HG02623 (cell line): Measurements from ENCODE around the gene DGKZ.

Experiments used
- ATAC-seq: cut with Tn5 transposase; IDR thresholded peaks from one replicate; pipeline ENCODE4 v1.9.1; 2021; ENCODE audit warnings: moderate library complexity; ENCODE audit not compliant: unreplicated experiment

Gene DGKZ

DNA sequence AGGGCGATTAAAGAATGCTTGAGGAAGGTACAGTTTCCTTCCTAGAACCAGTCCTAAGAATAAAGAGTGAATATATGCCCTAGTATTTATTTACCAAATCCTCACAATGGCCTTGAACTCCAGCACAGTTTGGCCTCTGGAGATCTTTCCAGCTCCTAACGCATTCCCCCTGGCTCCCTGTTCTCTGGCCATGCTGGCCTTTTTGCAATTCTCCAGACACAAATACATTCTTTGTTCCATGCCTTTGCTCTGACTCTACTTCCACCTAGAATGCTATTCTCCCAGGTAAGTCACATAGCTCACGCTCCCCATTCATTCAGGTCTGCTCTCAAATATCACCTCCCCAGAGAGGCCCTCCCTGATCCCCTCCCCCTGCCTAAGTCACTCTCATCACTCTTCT is 3.7 kb upstream of the DGKZ start:
- ATAC-seq: no peak

DNA sequence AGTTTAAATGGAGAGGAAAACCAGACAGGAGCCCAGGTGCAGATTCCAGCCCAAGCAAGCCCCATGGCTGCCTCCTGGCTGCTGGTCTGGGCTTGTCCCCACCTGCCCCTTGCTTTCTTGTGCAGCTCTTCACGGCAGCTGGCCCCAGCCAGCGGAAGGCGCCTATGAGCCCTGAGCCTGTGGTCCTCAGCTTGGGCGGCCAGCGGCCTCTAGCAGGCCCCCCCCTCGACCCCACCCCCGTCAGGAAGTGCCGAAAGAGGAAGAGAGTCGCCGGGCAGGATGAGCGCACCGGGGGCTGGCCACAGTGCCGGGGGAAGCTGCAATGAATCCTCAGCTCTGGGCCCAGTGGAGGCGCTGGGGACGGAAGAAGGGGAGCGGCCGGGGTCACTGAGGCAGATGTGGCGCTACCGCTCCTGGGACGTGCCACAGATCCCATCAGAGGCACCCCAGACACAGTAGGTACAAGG is 2.1 kb upstream of the DGKZ start:
- no peak for ATAC-seq

DNA sequence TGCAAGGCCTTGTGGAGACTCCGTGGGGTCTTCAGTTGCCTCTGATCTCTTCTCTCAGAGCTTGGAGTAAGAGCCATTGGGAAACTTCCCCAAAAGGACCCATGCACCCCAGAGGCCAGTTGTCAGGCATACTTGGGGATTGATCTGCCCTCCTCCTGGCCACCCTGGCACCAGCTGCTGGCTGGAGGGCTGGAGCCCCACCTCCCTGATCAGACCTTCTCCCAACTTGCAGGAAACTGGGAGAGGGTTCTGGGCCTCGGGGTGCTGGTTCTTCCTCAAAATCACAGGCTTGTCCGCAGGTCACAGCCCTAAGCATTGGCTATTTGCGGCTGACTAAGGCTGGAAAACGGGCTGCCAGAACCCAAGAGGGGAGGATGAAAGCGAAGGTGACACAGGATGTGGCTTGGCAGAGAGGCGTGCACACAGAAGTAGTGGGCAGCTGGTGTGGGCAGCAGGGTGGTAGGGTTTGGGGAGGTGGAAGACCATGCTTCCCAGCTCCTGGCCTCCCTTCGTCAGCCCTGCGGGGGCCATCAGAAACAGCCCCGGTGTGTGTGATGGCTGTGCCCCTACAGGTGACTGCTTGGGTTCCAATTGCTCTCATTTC is 1.3 kb upstream of the DGKZ start:
- ATAC-seq: no peak

DNA sequence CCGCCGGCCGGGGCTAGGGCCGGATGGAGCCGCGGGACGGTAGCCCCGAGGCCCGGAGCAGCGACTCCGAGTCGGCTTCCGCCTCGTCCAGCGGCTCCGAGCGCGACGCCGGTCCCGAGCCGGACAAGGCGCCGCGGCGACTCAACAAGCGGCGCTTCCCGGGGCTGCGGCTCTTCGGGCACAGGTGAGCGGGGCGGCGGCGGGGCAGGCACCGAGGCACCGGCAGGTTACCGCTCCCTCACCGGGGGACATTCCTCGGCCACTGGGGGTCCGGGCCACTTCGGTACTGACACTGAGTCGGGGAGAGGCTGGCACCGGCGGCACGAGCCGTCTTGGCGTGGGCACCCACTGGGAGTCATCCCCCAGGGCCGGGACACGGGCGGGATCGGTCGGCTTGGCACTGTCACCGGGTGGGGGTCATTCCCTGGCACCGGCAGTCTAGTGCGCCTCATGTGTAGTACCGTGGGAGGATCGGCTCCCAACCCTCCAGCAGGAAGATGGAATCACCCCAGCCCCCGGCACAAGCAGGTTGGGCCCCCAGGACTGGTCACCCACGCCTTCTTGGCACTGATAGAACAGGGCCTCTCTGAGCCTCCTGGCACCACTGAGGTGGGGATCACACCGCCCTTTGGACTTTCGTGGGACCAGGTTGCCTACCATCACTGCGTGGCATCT is 511 bp downstream of the DGKZ start:
- no peak for ATAC-seq

DNA sequence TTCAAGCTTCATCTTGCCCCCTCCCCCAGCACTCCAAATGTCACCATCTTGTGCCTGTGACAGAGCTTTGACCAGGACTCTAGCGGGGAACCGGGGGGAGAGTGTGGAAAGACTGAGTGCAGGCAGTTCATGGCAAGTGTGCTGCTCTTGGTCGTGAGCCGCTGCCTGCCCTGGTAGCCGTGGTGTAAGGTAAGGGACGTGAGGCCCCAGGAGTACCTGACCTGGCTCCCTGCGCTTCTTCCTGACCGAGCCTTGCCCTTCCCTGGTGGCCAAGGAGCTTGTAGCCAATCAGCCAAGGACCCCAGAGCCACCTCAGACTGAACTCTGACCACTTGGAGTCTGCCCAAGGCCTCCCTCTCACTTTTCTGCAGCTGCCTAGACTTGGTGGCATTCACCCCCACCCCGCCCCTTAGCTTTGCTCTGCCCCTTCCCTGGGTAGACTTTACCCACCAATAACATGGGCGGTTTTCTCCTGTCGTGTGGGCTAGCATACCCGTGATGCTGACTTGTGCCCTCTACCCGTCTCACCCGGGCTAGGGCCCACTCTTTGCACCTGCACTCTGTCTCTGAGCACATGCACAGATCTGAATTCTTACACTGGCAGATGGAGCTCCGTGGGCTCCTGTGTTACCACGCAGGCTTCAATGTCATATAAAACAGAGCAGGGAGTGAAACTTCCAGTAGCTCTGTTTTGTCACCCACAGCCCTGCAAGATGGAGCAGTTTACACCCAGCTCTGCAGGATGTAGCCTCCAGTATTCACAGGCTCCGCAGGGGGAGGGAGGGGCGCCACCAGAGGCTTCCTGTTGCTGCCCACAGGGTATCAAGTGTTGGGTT is 1.5 kb downstream of the DGKZ start:
- no peak for ATAC-seq

DNA sequence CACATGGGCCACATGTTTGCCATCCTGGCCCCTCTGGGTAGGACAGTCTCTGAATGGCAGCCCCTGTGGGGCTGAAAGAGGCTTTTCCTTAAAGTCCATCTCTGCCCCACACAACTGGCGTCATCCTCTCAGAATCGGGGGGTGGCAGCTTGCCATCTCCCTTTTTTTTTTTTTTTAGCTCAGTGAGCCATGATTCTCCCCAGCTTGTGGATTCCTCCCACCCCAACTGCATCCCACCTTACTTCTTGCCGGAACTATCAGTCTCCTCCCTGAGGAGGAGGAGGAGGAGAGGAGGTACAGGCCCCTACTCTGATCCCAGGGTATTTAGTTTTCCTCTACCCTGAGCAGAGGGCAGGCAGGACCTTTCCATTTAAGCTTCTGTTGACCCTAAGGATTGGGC is 3.4 kb downstream of the DGKZ start:
- ATAC-seq: no peak

DNA sequence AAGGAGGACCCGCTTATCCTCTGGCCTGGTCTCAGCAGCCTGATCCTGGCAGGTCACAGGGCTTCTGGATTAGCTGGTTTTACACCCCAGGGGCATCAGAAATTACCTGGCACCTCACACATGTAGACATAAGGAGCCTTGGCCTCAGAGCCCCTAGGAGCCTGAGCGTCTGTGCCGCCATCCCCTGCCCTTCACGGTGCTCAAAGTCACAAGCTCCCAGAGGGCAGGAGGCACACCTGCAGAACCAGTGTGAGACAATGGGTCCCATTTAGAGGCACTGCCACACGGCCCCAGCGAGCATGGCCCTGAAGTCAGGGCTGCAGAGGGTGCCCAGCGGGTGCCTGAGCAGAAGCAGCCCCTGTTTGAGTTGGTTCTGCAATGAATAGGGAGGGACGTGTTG is 3.9 kb downstream of the DGKZ start:
- no peak for ATAC-seq

DNA sequence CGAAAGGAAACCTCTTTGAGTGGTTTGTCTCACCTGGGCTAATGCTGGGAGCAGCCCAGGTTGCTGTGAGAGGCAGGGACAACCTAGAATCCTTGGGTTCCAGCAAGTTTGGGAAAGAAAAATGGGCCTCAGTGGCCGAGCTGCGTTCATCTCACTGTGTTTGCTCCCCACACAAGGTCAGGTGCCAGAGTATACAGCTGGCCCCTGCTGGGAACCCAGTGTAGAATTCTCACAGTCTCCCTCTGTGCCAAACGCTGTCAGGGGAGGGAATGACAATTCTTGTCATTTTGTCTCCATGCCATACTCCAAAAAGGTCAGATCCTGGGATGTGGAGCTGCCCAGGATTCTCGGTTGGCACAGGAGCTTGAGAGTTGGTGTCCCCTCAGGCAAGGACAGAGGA is 4.3 kb downstream of the DGKZ start:
- ATAC-seq: no peak

DNA sequence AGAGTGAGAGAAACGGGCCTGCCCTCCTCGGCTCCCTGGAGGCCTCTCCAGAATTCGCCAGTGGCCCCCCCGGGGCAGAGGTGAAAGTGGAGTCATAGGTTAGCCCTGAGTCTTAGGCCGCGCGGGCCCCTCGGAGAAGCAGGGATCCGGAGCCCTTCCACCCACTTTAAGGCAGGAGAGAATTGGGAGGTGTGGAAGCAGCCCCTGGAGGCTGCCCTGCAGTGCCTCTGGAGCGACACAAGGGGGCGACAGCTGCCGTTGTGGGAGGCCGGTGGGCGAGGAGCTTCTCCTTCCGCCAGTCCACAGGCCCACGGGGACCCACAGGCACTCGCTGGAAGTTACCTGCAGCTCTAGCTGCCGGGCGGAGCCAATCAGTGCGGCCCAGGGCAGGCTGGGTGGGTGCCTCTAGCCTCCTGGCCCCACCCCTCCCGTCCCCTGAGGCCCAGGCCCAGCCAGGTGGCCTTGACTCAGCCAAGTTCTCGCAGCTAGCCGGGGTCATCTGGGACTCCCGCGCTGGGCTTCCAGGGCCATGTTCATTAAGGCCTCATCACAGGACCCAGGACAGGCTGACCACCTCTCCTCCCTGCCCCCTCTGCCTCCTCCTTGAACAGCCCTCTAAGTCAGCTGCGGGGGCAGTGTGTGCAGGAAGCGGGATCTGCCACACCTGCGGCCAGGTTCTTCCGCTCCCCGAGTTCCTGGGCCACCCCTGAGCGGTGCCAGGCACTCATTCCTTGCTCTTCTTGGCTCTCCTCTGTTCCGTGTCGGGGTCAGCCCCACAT is 5.0 kb downstream of the DGKZ start:
- ATAC-seq: no peak

DNA sequence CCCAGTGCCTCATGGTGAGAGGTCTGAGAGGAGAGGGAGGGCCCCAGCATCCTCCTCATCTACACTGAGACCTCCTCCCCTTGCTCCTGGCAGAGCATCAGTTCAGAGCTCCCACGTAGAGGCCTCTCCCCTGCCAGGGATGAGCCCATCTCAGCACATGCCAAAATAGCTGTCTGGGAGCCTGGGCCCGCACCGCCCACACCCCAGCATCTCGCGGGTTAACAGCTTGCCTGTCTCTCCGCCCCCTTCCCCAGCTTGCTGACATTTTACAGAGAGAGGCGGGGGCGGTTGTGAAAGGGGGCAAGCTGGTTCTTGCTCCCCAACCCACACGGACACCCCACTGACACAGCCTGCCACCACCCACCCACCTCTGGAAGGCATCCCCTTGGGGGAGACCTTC is 6.4 kb downstream of the DGKZ start:
- no peak for ATAC-seq

DNA sequence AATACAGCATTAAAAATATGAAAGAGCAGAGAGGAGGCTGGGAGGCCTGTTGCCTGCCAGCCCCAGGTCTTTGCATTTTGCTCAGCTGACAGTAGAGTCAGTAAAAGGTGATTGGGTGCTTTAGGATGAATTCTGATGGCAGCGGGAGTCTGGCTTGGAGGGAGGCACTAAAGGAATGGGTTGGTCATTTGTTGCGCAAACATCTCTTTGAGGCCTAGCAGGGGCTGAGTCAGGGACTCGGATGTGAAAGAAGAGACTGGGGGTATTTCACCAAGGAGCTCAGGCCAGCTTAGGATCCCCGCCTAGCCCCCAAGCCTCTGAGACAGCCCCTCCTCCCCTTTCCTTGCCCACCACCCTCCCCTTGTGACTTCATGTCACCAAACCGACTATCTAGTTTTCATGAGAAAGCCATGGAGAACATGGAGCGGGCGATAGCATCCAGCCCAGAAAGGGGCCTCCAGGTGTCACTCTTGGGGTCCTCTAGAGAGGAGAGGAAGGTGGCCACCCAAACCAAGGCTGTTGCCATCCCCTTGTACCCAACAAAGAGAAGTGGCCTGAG is 9.7 kb downstream of the DGKZ start:
- ATAC-seq: no peak

DNA sequence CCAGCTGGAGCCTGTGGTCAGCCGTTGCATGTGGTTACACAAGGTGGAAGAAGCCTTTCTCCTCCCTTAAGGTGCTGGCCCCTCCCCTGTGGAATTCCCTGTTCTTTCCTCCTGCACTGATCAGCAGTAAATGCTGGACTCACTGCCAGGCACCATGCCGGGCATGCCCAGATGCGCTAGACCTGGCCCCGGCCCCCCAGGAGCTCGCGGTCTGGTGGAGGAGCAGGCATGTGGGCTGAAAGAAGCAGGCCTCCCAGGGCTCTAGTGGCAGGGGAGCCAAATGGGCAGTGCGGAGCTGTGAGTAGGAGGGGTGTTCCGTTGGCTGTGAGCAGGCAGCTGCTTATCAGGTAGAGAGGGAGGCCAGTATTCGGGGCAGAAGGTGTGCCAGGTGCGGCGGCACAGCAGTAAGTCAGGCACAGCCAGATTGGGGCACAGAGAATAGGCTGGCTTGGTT is 10.2 kb downstream of the DGKZ start:
- ATAC-seq: no peak

DNA sequence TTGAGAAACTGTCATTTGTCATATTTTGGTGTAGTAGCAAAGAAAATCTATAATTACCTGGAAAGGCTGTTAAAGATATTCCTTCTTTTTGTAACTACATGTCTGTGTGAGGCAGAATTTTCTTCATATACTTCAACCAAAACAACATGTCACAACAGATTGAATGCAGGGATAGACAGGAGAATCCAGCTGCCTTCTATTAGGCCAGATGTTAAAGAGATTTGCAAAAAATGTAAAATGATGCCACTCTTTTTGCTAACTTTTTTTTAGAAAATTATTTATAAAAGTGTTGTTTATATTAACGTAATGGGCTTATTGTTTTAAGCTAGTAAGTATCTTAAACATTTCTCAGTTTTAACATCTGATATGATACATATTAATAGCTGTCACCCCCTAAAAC is 12.7 kb downstream of the DGKZ start:
- no peak for ATAC-seq

DNA sequence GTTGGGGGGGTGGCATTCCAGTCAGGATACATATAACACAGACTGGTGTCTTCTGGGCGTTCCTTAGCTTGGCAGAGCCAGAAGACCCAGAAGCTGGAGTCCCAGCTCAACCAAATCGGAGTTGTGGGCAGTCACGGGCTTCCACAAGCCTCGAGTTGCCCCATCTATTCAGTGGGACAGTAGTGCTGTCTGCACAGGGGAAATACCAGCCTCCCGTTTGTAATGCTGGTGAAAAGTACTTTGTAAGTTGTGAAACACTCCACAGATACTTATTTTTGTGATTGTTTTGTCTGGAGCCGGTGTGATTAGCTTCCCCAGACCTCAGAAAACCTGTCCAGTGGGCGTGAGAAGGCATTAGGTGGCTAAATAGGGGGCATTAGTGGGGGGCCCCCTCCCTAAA is 13.6 kb downstream of the DGKZ start:
- ATAC-seq: peak; percentile 21

DNA sequence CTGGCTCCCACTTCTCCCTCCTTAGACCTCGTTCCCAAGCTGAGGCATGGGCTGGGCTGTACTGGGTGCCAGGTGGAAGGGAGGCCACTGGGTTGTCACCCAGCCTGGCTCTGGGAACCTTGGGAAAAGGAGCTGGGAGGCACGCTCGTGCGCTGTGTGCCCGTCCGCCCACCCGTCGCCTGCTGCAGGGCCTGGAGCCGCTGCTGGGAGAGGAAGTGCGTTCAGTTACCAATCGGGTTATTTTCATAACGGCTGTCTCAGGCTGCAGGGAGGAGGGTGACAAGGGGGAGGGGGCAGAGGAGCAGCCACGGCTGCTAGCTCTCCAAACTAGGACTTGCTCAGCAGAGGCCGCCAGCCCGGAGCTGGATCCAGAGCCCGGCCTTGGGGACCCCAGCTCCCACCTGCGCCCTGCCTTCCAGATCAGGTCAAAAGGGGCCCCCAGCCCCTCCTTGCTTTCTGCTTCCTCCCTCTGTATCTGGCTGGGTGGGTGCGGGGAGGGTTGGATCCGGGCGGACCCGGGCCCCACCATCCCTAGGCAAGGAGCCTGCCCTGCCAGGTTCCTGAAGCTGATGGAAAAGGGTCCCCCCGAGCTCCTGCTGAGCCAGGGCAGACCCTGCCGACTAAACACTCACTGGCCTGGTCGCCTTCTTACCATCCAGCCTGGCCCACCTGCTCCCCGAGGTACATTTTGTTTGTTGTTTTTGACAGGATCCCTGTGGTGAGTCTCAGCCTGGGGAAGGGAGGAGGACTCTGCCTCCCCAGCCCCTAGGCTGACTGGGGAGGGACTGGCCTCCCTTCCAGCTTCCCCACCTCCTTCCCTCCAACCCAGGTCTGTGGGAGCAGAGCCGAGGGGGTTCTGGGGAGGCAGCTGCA is 14.3 kb downstream of the DGKZ start:
- peak; percentile 90 for ATAC-seq

DNA sequence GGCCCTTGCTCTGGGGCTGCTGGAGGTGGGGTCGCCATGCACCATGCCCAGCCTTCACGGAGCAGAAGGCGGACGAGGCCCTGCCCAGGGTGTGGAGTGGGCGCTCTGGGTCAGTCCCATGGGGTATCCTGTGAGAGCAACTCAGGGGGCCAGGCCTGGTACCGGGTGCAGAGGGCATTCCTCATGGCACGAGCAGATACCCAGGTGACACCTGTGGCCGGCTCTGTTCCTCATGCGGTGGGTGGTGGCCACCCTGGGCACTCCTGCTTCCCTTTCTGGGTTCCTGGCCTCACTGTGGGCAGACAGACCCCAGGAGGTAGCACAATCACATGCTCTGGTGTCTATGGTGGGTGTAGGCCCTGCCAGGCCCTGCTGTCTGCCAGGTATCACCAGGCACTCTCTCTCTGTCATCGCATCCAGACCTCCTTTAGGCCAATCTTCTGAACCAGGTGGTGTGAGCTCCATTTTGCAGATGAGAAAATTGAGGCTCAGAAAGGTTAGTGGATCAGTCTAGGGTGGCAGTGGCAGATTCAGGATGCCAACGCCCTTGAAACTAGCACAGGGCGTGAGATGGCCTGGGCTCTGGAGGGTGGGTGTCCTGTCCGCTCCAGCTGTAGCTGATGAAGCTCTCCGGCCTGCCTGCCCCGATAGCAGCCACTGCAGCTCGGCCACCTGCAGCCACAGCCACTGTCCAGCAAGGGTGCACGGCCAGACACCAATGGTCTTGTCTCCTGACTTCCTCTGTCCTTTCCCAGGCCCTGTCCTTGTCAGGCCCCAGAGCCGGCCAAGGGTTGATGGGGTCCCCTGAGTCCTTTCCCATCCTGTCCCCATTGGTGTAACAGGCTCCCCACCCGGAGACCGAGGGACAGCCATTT is 15.1 kb downstream of the DGKZ start:
- ATAC-seq: no peak

DNA sequence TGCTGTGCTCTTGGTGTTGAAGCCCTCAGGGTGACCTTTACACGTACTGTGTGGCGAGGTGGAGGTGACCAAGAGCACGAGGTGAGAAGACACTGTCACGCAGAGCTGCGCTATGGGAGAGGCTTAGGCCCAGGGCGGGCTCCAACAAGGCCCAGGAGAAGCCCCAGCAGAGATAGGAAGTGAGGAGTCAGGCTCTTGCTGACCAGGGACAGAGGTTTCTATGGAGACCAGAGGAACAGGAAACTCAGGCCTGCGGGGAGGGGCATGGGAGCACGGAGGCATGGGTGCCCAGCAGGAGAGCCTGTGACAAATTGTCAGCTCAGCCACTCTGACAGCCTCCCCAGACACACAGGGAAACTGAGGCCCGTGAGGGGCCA is 15.8 kb downstream of the DGKZ start:
- ATAC-seq: no peak

DNA sequence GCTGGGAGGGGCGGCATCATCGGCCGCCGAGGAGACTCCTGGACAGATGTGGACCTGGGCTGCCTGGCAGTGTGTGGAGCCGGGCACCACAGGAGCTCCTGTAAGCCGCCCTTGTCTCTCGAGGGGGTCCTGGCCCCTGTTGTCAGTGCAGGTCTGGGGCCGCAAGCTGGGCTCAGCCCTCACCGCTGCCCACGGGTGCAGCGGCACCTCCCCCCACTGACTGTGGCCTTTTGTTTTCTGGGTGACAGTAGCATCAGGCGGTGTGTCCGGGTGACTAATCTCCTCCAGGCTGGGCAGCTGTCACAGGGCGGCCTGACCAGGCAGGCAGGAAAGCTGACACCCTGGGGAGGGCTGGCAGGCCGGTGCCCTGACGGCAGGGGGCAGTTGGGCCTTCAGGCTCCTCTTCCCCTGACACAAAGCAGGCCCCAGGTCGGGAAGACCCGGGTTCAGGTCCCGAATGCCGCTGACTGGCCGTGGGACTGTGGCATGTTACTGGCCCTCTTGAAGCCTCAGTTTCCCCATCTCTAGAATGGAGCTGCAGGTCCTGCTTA is 16.3 kb downstream of the DGKZ start:
- ATAC-seq: no peak

DNA sequence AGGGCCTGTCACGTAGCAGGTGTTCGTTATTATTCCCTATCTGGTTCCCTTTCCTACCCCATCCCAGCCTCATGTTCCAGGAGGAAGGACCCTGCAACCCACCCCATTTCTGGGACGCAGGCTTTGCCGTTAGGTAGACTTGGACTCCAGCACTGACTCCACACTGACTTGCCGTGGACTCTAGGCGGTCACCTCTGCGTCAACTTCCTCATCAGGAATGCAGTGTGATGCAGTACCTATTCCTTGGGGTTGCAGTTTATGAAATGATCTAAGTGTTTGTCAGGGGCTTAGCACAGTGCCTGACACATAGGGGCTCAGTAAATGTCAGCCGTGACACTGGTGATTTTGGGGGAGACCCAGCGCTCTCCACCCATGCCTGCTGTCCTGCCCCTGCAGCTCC is 16.8 kb downstream of the DGKZ start:
- ATAC-seq: no peak
